ENCODE data around the gene FBXO36.
A peak's percentile ranks its signal among the peaks of the same experiment; 100 is the strongest.

FBXO36 gene

GRCh38 chr2:230043461-230043860 is 121.2 kb downstream of the FBXO36 start:
- TF ChIP-seq, protein P1, sequence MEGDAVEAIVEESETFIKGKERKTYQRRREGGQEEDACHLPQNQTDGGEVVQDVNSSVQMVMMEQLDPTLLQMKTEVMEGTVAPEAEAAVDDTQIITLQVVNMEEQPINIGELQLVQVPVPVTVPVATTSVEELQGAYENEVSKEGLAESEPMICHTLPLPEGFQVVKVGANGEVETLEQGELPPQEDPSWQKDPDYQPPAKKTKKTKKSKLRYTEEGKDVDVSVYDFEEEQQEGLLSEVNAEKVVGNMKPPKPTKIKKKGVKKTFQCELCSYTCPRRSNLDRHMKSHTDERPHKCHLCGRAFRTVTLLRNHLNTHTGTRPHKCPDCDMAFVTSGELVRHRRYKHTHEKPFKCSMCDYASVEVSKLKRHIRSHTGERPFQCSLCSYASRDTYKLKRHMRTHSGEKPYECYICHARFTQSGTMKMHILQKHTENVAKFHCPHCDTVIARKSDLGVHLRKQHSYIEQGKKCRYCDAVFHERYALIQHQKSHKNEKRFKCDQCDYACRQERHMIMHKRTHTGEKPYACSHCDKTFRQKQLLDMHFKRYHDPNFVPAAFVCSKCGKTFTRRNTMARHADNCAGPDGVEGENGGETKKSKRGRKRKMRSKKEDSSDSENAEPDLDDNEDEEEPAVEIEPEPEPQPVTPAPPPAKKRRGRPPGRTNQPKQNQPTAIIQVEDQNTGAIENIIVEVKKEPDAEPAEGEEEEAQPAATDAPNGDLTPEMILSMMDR (conservative IDR thresholded peaks at IDR 0.05; ENCODE audit: low read length), result no peak
- H3K4me3 ChIP-seq (ENCODE audit: low read length), result no peak overlapping the region
- DNase-seq (ENCODE audit: low read depth), result no peak

DNA sequence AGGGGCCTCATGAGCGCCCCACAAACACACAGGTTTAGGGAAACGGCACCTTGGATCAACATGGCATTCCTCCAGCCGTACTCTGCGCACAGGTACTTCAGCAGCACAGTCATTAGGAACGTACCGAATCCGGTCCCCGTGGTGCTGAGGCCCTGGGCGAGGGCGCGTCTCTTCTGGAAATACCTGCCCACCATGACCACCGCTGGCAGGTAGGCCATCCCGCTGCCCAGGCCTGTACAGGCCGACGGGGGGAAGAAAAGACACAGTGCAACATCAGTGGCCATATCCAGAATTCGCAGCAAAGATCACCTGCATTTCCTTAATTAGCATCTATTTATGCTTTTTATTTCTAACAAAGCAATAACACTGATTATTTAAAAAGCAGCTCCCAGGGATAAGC is 124.2 kb downstream of the FBXO36 start:
- TF ChIP-seq, protein P1 (conservative IDR thresholded peaks at IDR 0.05; ENCODE audit: low read length), result no peak
- H3K4me3 ChIP-seq (ENCODE audit: low read length), result no peak overlapping the region
- DNase-seq (ENCODE audit: low read depth), result no peak

DNA sequence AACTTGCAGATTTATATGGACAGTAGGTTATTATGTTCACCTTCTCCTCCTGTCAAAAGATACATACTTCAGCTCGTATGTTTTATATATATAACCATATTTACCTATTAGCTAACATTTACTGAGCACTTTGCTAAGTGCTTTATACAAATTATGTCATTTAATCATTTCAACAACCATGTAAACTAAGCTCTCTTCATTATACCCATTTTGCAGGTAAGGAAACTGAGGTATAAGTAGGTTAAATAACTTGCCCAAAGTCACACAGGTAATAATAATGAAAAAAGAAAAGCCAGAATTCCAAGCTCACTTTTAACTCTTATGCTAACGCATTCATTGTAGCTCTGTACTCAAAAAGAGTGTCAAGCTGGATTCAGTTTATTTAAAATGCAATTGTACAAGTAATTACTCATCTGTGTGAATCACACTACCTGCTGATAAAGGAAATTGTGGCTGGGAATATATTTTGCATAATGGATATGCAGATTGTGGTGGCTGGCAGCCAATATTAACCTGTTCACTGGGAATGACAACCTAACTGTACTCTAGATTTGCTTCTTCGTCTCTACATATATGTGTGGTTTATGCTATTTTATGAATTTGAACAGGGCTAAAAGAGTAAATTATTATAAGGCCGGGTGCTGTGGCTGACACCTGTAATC is 125.8 kb downstream of the FBXO36 start:
- TF ChIP-seq, protein P1 (conservative IDR thresholded peaks at IDR 0.05; ENCODE audit: low read length), result no peak
- DNase-seq (ENCODE audit: low read depth), result no peak
- no peak overlapping the region for H3K4me3 ChIP-seq (ENCODE audit: low read length)

DNA sequence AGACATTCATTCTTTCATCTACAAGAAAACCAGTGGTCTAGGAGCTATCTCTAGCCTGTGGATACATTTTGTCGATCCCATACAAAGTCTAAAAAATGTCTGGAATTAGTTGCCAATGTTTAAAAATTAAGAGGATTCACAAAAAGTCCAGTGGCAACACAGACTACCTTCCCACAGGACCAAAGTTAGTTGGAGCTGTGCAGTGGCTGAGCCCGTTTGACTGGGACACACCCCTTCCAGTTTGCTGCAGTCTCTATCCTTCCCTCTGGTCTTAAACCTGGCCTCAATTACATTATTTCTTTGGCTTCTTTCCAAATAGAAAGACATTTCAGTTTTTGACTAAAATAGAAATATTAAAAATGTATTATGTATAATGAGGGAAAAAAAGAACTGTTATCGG is 127.8 kb downstream of the FBXO36 start:
- no peak for DNase-seq (ENCODE audit: low read depth)
- TF ChIP-seq, protein P1 (conservative IDR thresholded peaks at IDR 0.05; ENCODE audit: low read length), result no peak
- H3K4me3 ChIP-seq (ENCODE audit: low read length), result no peak overlapping the region

- TF ChIP-seq, protein P1 (conservative IDR thresholded peaks at IDR 0.05; ENCODE audit: low read length), result no peak
- no peak overlapping the region for H3K4me3 ChIP-seq (ENCODE audit: low read length)
- no peak for DNase-seq (ENCODE audit: low read depth)
These were observed 130.0 kb downstream of the FBXO36 start for GRCh38 chr2:230052299-230052698.

DNA sequence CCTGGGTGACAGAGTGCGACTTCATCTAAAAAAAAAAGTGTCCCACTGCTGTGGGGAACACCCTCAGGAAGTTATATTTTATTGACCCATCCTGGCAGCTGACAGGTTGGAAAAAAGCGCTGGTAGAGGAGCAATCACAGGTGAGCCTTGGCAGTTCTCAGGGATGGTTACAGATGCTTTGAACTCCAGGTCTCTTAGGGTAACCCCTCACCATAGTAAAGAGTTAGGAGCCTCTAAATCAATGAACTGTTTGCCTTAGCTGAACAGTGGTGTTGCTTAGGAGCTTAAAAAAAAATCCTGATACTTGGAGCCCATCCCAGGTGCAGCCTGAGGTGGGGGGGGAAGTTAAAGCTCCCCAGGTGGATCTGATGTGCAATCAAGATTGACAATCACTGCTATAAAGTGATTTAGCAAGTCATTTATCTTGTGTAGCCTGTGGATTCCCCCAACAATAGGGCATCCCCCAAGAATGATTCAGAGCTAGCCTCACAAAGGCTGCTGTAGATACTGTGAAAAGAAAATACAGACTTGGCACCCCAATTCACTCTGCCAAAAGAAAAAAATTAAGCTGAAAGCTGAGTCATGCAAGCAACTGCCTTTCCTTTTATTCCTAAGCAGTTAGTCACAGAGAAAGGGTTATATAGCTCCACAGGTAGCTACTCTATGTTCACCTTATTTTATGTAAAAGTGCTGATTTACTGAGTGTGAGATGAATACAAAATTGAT is 131.6 kb downstream of the FBXO36 start:
- no peak overlapping the region for H3K4me3 ChIP-seq (ENCODE audit: low read length)
- peak; percentile 26 for DNase-seq (ENCODE audit: low read depth)
- TF ChIP-seq, protein P1 (conservative IDR thresholded peaks at IDR 0.05; ENCODE audit: low read length), result no peak

Measured in AG10803 (cell line).